ENCODE measurements around the gene PHACTR1.

GRCh38 chr6:13080462-13081188 lies 364.1 kb downstream of the PHACTR1 start:
- no peak for TF ChIP-seq EZH2 (IDR thresholded peaks at IDR 0.05; ENCODE audit: insufficient read depth, poor library complexity, severe bottlenecking)
- no peak for TF ChIP-seq EZH2phosphoT487 (IDR thresholded peaks at IDR 0.05; ENCODE audit: insufficient read depth, low read depth)

Measured in GM23248 (cell line).